HG03342 (cell line): ENCODE measurements around the gene TBX2.

ENCODE experiments used
- ATAC-seq: cut with Tn5 transposase; IDR thresholded peaks from one replicate; pipeline ENCODE4 v1.9.1; 2021; ENCODE audit warnings: mild to moderate bottlenecking, moderate library complexity; ENCODE audit not compliant: unreplicated experiment

TBX2 gene

GRCh38 chr17:61368832-61369450 is 30.7 kb upstream of the TBX2 start:
- ATAC-seq: no peak

- ATAC-seq: no peak
Observed at GRCh38 chr17:61369751-61370150, 29.9 kb upstream of the TBX2 start.

GRCh38 chr17:61371179-61371578 is 28.5 kb upstream of the TBX2 start:
- ATAC-seq: no peak

GRCh38 chr17:61371606-61372005 is 28.0 kb upstream of the TBX2 start:
- ATAC-seq: no peak

GRCh38 chr17:61372436-61372835 is 27.2 kb upstream of the TBX2 start:
- no peak for ATAC-seq

GRCh38 chr17:61376931-61377838 is 22.5 kb upstream of the TBX2 start:
- no peak for ATAC-seq

GRCh38 chr17:61378658-61379456 is 20.8 kb upstream of the TBX2 start:
- ATAC-seq: no peak

- ATAC-seq: no peak
Observed at GRCh38 chr17:61379457-61380216, 20.0 kb upstream of the TBX2 start.

GRCh38 chr17:61380217-61380835 is 19.3 kb upstream of the TBX2 start:
- ATAC-seq: no peak

- ATAC-seq: no peak
Observed at GRCh38 chr17:61380836-61381525, 18.7 kb upstream of the TBX2 start.

GRCh38 chr17:61381537-61381936 is 18.1 kb upstream of the TBX2 start:
- no peak for ATAC-seq

GRCh38 chr17:61382796-61383688 is 16.6 kb upstream of the TBX2 start:
- ATAC-seq: no peak

- no peak for ATAC-seq
Observed at GRCh38 chr17:61383689-61384201, 15.9 kb upstream of the TBX2 start.

- no peak for ATAC-seq
Observed at GRCh38 chr17:61384354-61384691, 15.3 kb upstream of the TBX2 start.

- no peak for ATAC-seq
Observed at GRCh38 chr17:61384692-61385576, 14.7 kb upstream of the TBX2 start.

- ATAC-seq: no peak
Observed at GRCh38 chr17:61385577-61386236, 13.9 kb upstream of the TBX2 start.

GRCh38 chr17:61386251-61386650 is 13.4 kb upstream of the TBX2 start:
- ATAC-seq: no peak
